ENCODE measurements around the gene CYP1B1.

The CYP1B1 gene

GRCh38 chr2:38038682-38039081 lies 37.3 kb downstream of the CYP1B1 start:
- Histone ChIP-seq H3K36me3 (ENCODE audit: control insufficient read depth, insufficient read depth, low read length) (no peaks in the 10 kb centered on the region), H3K9ac (ENCODE audit: low read depth, low read length) (no peak overlapping the region), H3K9me3 (ENCODE audit: control insufficient read depth, insufficient read depth, low read length) (no peaks in the 10 kb centered on the region), H3K4me3 (ENCODE audit: low read depth, low read length) (peak overlapping the region; percentile 57), H3K27me3 (ENCODE audit: control insufficient read depth, insufficient read depth, low read length) (peaks cover 25% of the 10 kb centered on the region), H3K4me1 (ENCODE audit: control insufficient read depth, insufficient read depth, low read length) (peaks cover 7% of the 10 kb centered on the region)

- Histone ChIP-seq H3K4me1 (ENCODE audit: control insufficient read depth, insufficient read depth, low read length) (peaks cover 7% of the 10 kb centered on the region), H3K27me3 (ENCODE audit: control insufficient read depth, insufficient read depth, low read length) (peaks cover 25% of the 10 kb centered on the region), H3K4me3 (ENCODE audit: low read depth, low read length) (peak overlapping the region; percentile 57), H3K9ac (ENCODE audit: low read depth, low read length) (peak overlapping the region; percentile 1), H3K36me3 (ENCODE audit: control insufficient read depth, insufficient read depth, low read length) (no peaks in the 10 kb centered on the region), H3K9me3 (ENCODE audit: control insufficient read depth, insufficient read depth, low read length) (no peaks in the 10 kb centered on the region)
Observed at GRCh38 chr2:38037757-38038621, 38.0 kb downstream of the CYP1B1 start.

GRCh38 chr2:38037325-38037724 lies 38.6 kb downstream of the CYP1B1 start:
- no peaks in the 10 kb centered on the region for H3K9me3 ChIP-seq (ENCODE audit: control insufficient read depth, insufficient read depth, low read length)
- no peaks in the 10 kb centered on the region for H3K36me3 ChIP-seq (ENCODE audit: control insufficient read depth, insufficient read depth, low read length)
- H3K9ac ChIP-seq (ENCODE audit: low read depth, low read length) = no peak overlapping the region
- H3K27me3 ChIP-seq (ENCODE audit: control insufficient read depth, insufficient read depth, low read length) = peaks cover 25% of the 10 kb centered on the region
- no peak overlapping the region for H3K4me3 ChIP-seq (ENCODE audit: low read depth, low read length)
- peaks cover 7% of the 10 kb centered on the region for H3K4me1 ChIP-seq (ENCODE audit: control insufficient read depth, insufficient read depth, low read length)

GRCh38 chr2:38035968-38036367 lies 40.0 kb downstream of the CYP1B1 start:
- Histone ChIP-seq H3K36me3 (ENCODE audit: control insufficient read depth, insufficient read depth, low read length) (no peaks in the 10 kb centered on the region), H3K4me1 (ENCODE audit: control insufficient read depth, insufficient read depth, low read length) (peaks cover 7% of the 10 kb centered on the region), H3K4me3 (ENCODE audit: low read depth, low read length) (no peak overlapping the region), H3K27me3 (ENCODE audit: control insufficient read depth, insufficient read depth, low read length) (peaks cover 25% of the 10 kb centered on the region), H3K9ac (ENCODE audit: low read depth, low read length) (no peak overlapping the region), H3K9me3 (ENCODE audit: control insufficient read depth, insufficient read depth, low read length) (no peaks in the 10 kb centered on the region)

- Histone ChIP-seq H3K9ac (ENCODE audit: low read depth, low read length) (no peak overlapping the region), H3K36me3 (ENCODE audit: control insufficient read depth, insufficient read depth, low read length) (no peaks in the 10 kb centered on the region), H3K4me1 (ENCODE audit: control insufficient read depth, insufficient read depth, low read length) (peaks cover 7% of the 10 kb centered on the region), H3K4me3 (ENCODE audit: low read depth, low read length) (no peak overlapping the region), H3K9me3 (ENCODE audit: control insufficient read depth, insufficient read depth, low read length) (no peaks in the 10 kb centered on the region), H3K27me3 (ENCODE audit: control insufficient read depth, insufficient read depth, low read length) (peaks cover 20% of the 10 kb centered on the region)
Observed at GRCh38 chr2:38033646-38034045, 42.3 kb downstream of the CYP1B1 start.

GRCh38 chr2:38032946-38033345 lies 43.0 kb downstream of the CYP1B1 start:
- Histone ChIP-seq H3K9me3 (ENCODE audit: control insufficient read depth, insufficient read depth, low read length) (no peaks in the 10 kb centered on the region), H3K4me1 (ENCODE audit: control insufficient read depth, insufficient read depth, low read length) (peaks cover 3% of the 10 kb centered on the region), H3K36me3 (ENCODE audit: control insufficient read depth, insufficient read depth, low read length) (no peaks in the 10 kb centered on the region), H3K27me3 (ENCODE audit: control insufficient read depth, insufficient read depth, low read length) (peaks cover 16% of the 10 kb centered on the region), H3K9ac (ENCODE audit: low read depth, low read length) (no peak overlapping the region), H3K4me3 (ENCODE audit: low read depth, low read length) (no peak overlapping the region)

- no peaks in the 10 kb centered on the region for H3K27me3 ChIP-seq (ENCODE audit: control insufficient read depth, insufficient read depth, low read length)
- H3K4me3 ChIP-seq (ENCODE audit: low read depth, low read length) = no peak overlapping the region
- no peaks in the 10 kb centered on the region for H3K4me1 ChIP-seq (ENCODE audit: control insufficient read depth, insufficient read depth, low read length)
- H3K9ac ChIP-seq (ENCODE audit: low read depth, low read length) = no peak overlapping the region
- H3K9me3 ChIP-seq (ENCODE audit: control insufficient read depth, insufficient read depth, low read length) = no peaks in the 10 kb centered on the region
- H3K36me3 ChIP-seq (ENCODE audit: control insufficient read depth, insufficient read depth, low read length) = no peaks in the 10 kb centered on the region
Observed at GRCh38 chr2:38030635-38031355, 45.2 kb downstream of the CYP1B1 start.

- Histone ChIP-seq H3K4me3 (ENCODE audit: low read depth, low read length) (no peak overlapping the region), H3K36me3 (ENCODE audit: control insufficient read depth, insufficient read depth, low read length) (no peaks in the 10 kb centered on the region), H3K9me3 (ENCODE audit: control insufficient read depth, insufficient read depth, low read length) (no peaks in the 10 kb centered on the region), H3K27me3 (ENCODE audit: control insufficient read depth, insufficient read depth, low read length) (no peaks in the 10 kb centered on the region), H3K9ac (ENCODE audit: low read depth, low read length) (no peak overlapping the region), H3K4me1 (ENCODE audit: control insufficient read depth, insufficient read depth, low read length) (no peaks in the 10 kb centered on the region)
Observed at GRCh38 chr2:38029512-38029911, 46.4 kb downstream of the CYP1B1 start.

GRCh38 chr2:38028829-38029228 lies 47.1 kb downstream of the CYP1B1 start:
- no peak overlapping the region for H3K4me3 ChIP-seq (ENCODE audit: low read depth, low read length)
- H3K4me1 ChIP-seq (ENCODE audit: control insufficient read depth, insufficient read depth, low read length) = no peaks in the 10 kb centered on the region
- no peaks in the 10 kb centered on the region for H3K9me3 ChIP-seq (ENCODE audit: control insufficient read depth, insufficient read depth, low read length)
- H3K27me3 ChIP-seq (ENCODE audit: control insufficient read depth, insufficient read depth, low read length) = no peaks in the 10 kb centered on the region
- H3K9ac ChIP-seq (ENCODE audit: low read depth, low read length) = no peak overlapping the region
- H3K36me3 ChIP-seq (ENCODE audit: control insufficient read depth, insufficient read depth, low read length) = no peaks in the 10 kb centered on the region

GRCh38 chr2:38026846-38027245 lies 49.1 kb downstream of the CYP1B1 start:
- H3K27me3 ChIP-seq (ENCODE audit: control insufficient read depth, insufficient read depth, low read length) = no peaks in the 10 kb centered on the region
- H3K4me1 ChIP-seq (ENCODE audit: control insufficient read depth, insufficient read depth, low read length) = no peaks in the 10 kb centered on the region
- no peak overlapping the region for H3K4me3 ChIP-seq (ENCODE audit: low read depth, low read length)

GRCh38 chr2:38021589-38021988 lies 54.4 kb downstream of the CYP1B1 start:
- Histone ChIP-seq H3K4me1 (ENCODE audit: control insufficient read depth, insufficient read depth, low read length) (no peaks in the 10 kb centered on the region), H3K9me3 (ENCODE audit: control insufficient read depth, insufficient read depth, low read length) (no peaks in the 10 kb centered on the region), H3K27me3 (ENCODE audit: control insufficient read depth, insufficient read depth, low read length) (no peaks in the 10 kb centered on the region), H3K9ac (ENCODE audit: low read depth, low read length) (no peak overlapping the region), H3K36me3 (ENCODE audit: control insufficient read depth, insufficient read depth, low read length) (no peaks in the 10 kb centered on the region), H3K4me3 (ENCODE audit: low read depth, low read length) (no peak overlapping the region)

More at GRCh38 chr2:38026846-38027245, 49.1 kb downstream of the CYP1B1 start:
- Histone ChIP-seq H3K36me3 (ENCODE audit: control insufficient read depth, insufficient read depth, low read length) (no peaks in the 10 kb centered on the region), H3K9me3 (ENCODE audit: control insufficient read depth, insufficient read depth, low read length) (no peaks in the 10 kb centered on the region), H3K9ac (ENCODE audit: low read depth, low read length) (no peak overlapping the region)
